C4-2B (cell line): Measurements from ENCODE around the gene ITPR1.

Source experiments
- CTCF ChIP-seq: fragments of 450-650 bp; conservative IDR thresholded peaks from 2 replicates; pipeline ENCODE4 v1.5.1; 2017; ENCODE audit warnings: mild to moderate bottlenecking
- ZFX ChIP-seq: fragments of 450-650 bp; IDR thresholded peaks from 2 replicates; pipeline ENCODE4 v1.6.1; 2017

- TF ChIP-seq CTCF (no peak), ZFX (no peak)
Observed at GRCh38 chr3:4735243-4735642, 242.1 kb downstream of the ITPR1 start.
